ENCODE data around the gene GPR21.

Gene GPR21

GRCh38 chr9:123028973-123029372 lies 4.5 kb upstream of the GPR21 start:
- H3K4me3 ChIP-seq (ENCODE audit: low read depth, low read length) = no peak overlapping the region
- DNase-seq (ENCODE audit: low read depth) = no peak

DNA sequence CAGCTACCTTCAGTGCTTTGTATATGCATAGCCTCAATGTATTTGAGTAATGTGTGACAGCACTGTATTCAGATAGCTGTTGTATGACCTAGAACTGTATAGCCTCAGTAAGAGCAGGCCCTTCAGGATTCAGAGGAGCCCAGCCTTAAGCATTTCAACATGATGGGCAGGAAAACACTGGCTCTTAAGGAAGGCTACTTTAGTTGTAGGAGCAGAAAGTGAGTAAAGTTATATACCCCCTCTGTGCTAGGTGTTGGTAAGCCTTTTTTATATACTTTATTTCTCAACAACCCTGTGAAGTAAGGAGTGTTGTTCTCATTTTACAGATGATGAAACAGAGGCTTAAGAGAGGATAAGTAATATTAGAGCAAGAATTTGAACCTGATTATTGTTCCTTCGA lies 1.5 kb upstream of the GPR21 start:
- DNase-seq (ENCODE audit: low read depth) = no peak
- no peak overlapping the region for H3K4me3 ChIP-seq (ENCODE audit: low read depth, low read length)

GRCh38 chr9:123033864-123034601 lies 566 bp downstream of the GPR21 start:
- no peak overlapping the region for H3K4me3 ChIP-seq (ENCODE audit: low read depth, low read length)
- no peak for DNase-seq (ENCODE audit: low read depth)

DNA sequence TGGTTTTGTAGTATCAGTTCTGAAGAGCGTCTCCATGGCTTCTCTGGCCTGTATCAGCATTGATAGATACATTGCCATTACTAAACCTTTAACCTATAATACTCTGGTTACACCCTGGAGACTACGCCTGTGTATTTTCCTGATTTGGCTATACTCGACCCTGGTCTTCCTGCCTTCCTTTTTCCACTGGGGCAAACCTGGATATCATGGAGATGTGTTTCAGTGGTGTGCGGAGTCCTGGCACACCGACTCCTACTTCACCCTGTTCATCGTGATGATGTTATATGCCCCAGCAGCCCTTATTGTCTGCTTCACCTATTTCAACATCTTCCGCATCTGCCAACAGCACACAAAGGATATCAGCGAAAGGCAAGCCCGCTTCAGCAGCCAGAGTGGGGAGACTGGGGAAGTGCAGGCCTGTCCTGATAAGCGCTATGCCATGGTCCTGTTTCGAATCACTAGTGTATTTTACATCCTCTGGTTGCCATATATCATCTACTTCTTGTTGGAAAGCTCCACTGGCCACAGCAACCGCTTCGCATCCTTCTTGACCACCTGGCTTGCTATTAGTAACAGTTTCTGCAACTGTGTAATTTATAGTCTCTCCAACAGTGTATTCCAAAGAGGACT lies 1.5 kb downstream of the GPR21 start:
- DNase-seq (ENCODE audit: low read depth) = no peak

GRCh38 chr9:123035791-123036190 lies 2.3 kb downstream of the GPR21 start:
- no peak for DNase-seq (ENCODE audit: low read depth)
- H3K4me3 ChIP-seq (ENCODE audit: low read depth, low read length) = no peak overlapping the region

More for the DNA sequence above, 1.5 kb downstream of the GPR21 start:
- no peak overlapping the region for H3K4me3 ChIP-seq (ENCODE audit: low read depth, low read length)

- H3K4me3 ChIP-seq (ENCODE audit: low read depth, low read length) = no peak overlapping the region
- no peak for DNase-seq (ENCODE audit: low read depth)
These were observed 3.6 kb downstream of the GPR21 start for GRCh38 chr9:123036893-123037545.

DNA sequence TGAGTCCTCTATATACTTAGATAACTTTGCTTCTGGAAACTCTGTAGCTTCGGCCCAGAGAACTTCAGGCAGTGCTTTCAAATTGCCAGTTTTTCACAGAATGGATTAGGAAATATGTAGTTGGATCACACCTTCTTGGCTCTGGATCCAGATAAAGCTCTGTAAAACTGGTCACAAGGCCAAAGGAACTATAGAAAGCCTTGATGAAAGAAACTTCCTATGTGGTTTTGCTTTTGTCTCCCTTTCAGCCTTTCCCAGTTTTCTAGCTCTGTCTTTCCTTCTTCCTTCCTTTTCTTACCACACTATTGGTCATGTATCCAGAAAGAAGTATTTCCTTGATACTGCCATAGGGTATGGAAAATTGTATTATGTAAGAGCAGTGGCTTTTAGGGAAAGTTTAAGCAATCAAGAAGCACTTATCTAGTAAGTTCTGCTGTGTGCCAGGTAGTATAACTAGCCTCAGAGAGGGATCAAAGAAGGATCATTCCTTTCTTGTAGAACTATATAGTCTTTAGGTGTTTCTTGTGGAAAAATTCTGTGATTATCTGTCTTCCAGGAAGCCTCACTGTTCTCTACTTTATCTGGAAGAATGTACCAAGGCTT lies 6.3 kb downstream of the GPR21 start:
- no peak overlapping the region for H3K4me3 ChIP-seq (ENCODE audit: low read depth, low read length)
- no peak for DNase-seq (ENCODE audit: low read depth)

- no peak overlapping the region for H3K4me3 ChIP-seq (ENCODE audit: low read depth, low read length)
- DNase-seq (ENCODE audit: low read depth) = no peak
These were observed 7.3 kb downstream of the GPR21 start for GRCh38 chr9:123040801-123041200.

GRCh38 chr9:123041489-123041888 lies 8.0 kb downstream of the GPR21 start:
- H3K4me3 ChIP-seq (ENCODE audit: low read depth, low read length) = no peak overlapping the region
- DNase-seq (ENCODE audit: low read depth) = no peak

DNA sequence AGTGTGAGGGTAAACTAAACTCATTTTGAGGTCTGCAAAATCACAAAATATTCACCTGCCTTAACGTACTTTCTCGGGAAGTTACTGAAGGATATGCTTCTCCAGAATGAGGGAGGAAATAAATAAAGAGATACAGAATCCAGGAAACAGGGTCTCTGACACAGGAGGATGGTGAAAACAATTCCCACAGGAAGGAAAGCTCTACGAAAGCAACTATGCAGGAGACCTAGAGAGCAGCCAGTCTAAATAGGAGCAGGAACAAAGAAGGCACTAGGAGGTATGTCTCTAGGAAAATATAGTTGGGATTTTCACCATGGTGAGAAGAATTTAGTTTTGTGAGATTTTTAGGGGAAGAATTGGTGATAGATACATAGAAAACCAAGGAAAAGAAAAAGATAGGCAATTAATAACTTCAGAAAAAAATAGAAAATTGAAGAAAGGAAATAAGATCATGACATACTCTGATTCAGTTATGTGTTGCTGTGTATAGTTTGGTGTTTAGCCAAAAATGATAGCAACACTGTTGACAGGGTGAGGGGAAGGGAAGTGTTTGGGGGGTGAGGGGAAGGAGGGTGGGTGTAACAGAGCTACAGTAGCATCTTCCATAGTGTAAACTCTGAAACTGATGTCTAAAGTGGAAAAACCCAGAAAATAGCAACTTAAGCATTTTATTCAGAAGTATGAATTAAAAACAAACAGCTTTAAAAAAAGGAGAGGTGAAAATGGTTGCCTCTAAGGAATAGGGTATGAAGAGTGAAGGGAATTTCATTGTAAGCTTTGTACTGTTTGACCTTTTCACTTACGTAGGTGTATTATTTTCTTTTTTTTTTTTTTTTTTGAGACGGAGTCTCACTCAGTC lies 9.8 kb downstream of the GPR21 start:
- DNase-seq (ENCODE audit: low read depth) = no peak
- H3K4me3 ChIP-seq (ENCODE audit: low read depth, low read length) = no peak overlapping the region

DNA sequence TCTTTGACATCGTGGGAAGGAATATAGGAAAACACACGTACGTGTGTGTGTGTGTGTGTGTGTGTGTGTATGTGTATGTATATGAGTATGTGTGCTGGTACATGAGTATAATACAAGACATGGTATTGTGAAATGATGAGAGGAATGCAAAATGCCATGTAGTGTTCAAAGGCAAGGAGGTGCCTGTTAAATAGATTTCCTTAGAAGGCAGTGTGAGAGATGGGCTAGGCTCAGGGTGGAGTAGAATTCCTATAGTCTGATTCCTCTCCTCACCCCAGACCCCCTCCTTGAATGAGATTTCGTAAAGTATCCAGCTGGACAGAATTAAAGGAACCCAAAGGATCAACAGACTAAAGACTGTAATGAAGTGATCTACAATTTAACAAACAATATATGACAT lies 11.1 kb downstream of the GPR21 start:
- peak; percentile 84 for DNase-seq (ENCODE audit: low read depth)
- H3K4me3 ChIP-seq (ENCODE audit: low read depth, low read length) = no peak overlapping the region

DNA sequence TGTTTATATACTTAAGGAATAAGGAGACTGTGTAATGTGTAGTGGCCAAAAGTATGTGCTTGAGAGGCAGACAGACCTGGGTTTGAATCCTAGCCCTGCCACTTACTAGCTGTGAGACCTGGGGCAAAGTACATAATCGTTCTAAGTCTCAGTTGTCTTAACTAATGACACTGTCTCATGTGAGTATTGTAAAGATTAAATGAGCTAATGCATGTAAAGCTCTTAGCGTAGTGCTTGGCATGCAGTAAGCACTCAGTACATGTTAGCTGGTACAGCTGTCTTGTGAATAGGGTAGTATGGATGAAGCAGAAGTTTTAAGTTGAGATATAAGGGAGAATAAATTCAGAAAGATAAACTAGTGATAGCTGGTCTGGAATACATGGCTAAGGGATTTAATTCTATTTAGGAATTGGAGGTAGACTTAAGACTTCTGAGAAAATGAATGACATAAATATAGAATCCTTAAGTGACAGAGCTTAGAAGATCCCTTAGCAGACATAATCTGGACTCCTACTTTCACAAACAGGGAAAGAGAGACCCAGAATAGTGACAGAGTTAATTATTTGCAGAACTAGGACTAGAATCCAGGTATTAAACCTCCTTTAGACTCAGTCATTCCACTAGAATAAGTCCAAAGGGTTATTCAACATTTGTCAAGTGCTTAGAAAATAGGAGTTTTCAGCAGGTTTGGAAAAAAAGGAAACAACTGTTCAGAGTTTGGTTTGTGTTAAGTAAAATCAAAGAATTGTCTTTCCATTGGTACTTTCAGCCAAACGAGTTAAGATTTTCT lies 13.1 kb downstream of the GPR21 start:
- no peak overlapping the region for H3K4me3 ChIP-seq (ENCODE audit: low read depth, low read length)
- DNase-seq (ENCODE audit: low read depth) = no peak

- DNase-seq (ENCODE audit: low read depth) = peak; percentile 56
- H3K4me3 ChIP-seq (ENCODE audit: low read depth, low read length) = no peak overlapping the region
These were observed 15.3 kb downstream of the GPR21 start for GRCh38 chr9:123048748-123049147.

DNA sequence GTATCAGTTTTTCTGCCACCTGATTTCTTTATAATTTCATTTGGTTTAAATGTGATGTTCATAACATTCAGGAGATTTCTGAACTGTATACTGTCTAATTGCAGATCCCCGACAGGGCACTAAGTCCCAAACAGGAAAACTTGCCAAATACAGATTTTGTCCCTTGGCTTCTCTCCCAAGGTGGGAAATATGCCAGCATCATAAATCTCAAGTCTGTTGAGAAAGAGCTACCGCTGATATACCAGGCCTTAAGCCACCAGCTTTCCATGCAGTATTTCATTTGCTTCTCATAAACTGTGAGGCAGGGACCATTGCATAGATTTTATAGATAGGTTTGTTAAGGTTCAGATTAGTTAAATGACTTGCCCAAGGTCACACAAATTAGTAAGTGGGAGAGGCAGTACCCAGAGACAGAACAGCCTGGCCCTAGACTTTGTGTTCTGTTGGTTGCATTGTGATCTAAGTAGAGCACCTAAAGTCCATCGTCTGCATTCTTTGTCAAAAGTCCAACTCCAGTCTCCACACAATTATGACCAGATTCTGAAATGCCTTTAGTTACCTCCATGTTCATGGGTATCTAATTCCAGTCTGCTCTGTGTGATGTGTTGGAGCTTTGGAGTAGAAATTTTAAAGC lies 16.2 kb downstream of the GPR21 start:
- no peak overlapping the region for H3K4me3 ChIP-seq (ENCODE audit: low read depth, low read length)
- DNase-seq (ENCODE audit: low read depth) = peak; percentile 75

DNA sequence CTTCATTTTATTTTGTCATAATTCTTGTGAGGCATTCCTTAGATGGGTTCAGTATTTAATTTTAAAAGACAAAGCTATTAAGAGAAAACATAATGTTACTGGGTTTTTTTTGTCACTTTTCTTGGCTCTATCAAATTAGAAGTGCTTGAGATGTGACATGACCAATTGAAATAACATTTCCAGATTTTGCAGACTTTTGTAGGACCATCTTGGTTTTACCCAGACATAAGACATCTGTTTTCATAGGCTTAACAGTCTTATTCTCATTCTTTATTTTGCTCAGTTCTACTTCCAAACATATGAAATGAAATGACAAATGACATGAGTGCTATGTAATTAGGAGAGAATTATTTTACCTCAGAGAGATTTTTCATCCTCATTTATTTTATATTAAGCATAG lies 19.6 kb downstream of the GPR21 start:
- H3K4me3 ChIP-seq (ENCODE audit: low read depth, low read length) = no peak overlapping the region
- DNase-seq (ENCODE audit: low read depth) = no peak

DNA sequence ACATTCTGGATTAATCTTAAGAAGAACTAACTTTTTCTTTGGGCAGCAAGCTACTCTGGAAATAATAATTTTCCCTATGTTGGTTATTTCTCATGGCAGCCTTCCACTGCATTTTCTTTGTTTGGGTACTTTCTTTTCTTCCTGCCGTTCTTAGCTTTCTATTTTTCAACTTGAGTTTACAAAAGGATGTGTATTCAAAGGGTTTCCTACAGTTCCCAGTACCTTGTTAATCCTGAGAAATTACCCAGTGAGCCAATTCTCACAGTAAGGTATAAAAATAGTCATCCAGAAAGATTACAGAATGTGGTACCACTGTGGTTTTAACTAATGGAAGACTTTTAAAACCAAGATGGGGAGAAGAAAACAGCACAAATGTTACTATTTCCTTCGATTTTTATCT lies 20.2 kb downstream of the GPR21 start:
- no peak overlapping the region for H3K4me3 ChIP-seq (ENCODE audit: low read depth, low read length)
- DNase-seq (ENCODE audit: low read depth) = no peak

- H3K4me3 ChIP-seq (ENCODE audit: low read depth, low read length) = no peak overlapping the region
- DNase-seq (ENCODE audit: low read depth) = peak; percentile 95
These were observed 25.4 kb downstream of the GPR21 start for GRCh38 chr9:123058834-123059233.

- DNase-seq (ENCODE audit: low read depth) = no peak
- H3K4me3 ChIP-seq (ENCODE audit: low read depth, low read length) = no peak overlapping the region
These were observed 26.2 kb downstream of the GPR21 start for GRCh38 chr9:123059472-123060220.
